GM23338 (cell line): Measurements from ENCODE around the gene CSRP2. TPM values are rescaled to one million over a fixed set of nuclear protein-coding genes. Genes with fewer than 3 reads are reported as not detected.

ENCODE experiments used
- ATAC-seq: fragments of 200-7000 bp; cut with Tn5 transposase; 3 replicates; pipeline ENCODE4 v1.9.1; 2020
- DNase-seq: peaks from one replicate; pipeline ENCODE4 v3.0.0-alpha.2; 2015; ENCODE audit warnings: low spot score
- H2AFZ ChIP-seq: fragments of 200-600 bp; sonication (generic); 2 replicates; pipeline ENCODE4 v1.8.0; 2016; ENCODE audit warnings: antibody characterized with exemption, mild to moderate bottlenecking, moderate library complexity
- H3F3A ChIP-seq: fragments of 200-600 bp; sonication (generic); replicated peaks from 2 replicates; pipeline ENCODE4 v1.8.0; 2017; ENCODE audit warnings: antibody characterized with exemption, mixed run types, low read depth
- H3K27ac ChIP-seq: fragments of 200-600 bp; sonication (generic); 2 replicates; pipeline ENCODE4 v1.6.1; 2016; ENCODE audit warnings: low read depth
- H3K27me3 ChIP-seq: fragments of 200-600 bp; sonication (generic); 2 replicates; pipeline ENCODE4 v1.8.0; 2016; ENCODE audit warnings: mild to moderate bottlenecking, mixed run types, moderate library complexity; ENCODE audit not compliant: insufficient read depth
- H3K36me3 ChIP-seq: fragments of 200-600 bp; sonication (generic); 2 replicates; pipeline ENCODE4 v1.8.0; 2016; ENCODE audit warnings: mild to moderate bottlenecking; ENCODE audit not compliant: insufficient read depth
- H3K4me1 ChIP-seq: fragments of 200-600 bp; sonication (generic); 2 replicates; pipeline ENCODE4 v1.8.0; 2016; ENCODE audit warnings: mild to moderate bottlenecking, moderate library complexity; ENCODE audit not compliant: insufficient read depth
- H3K4me2 ChIP-seq: fragments of 200-600 bp; sonication (generic); 2 replicates; pipeline ENCODE4 v1.7.1; 2017; ENCODE audit warnings: mixed run types
- H3K4me3 ChIP-seq: fragments of 200-600 bp; sonication (generic); 2 replicates; pipeline ENCODE4 v1.6.1; 2016; ENCODE audit warnings: mixed run types
- H3K79me2 ChIP-seq: fragments of 200-600 bp; sonication (generic); replicated peaks from 2 replicates; pipeline ENCODE4 v1.8.0; 2017; ENCODE audit warnings: mild to moderate bottlenecking; ENCODE audit not compliant: insufficient read depth
- H3K9me2 ChIP-seq: fragments of 200-600 bp; sonication (generic); 2 replicates; pipeline ENCODE4 v1.8.0; 2017; ENCODE audit not compliant: insufficient read depth
- H4K20me1 ChIP-seq: fragments of 200-600 bp; sonication (generic); replicated peaks from 2 replicates; pipeline ENCODE4 v1.8.0; 2017; ENCODE audit warnings: mild to moderate bottlenecking; ENCODE audit not compliant: insufficient read depth
- H3K27ac Mint-ChIP-seq: 2 replicates; pipeline ENCODE4 v1.8.0; 2020; ENCODE audit warnings: inconsistent platforms, mild to moderate bottlenecking, moderate library complexity, mixed read lengths
- H3K27me3 Mint-ChIP-seq: 3 replicates; pipeline ENCODE4 v1.8.0; 2022; ENCODE audit warnings: low read depth, mild to moderate bottlenecking, moderate library complexity, mixed read lengths, inconsistent platforms; ENCODE audit not compliant: insufficient read depth, poor library complexity
- H3K36me3 Mint-ChIP-seq: 3 replicates; pipeline ENCODE4 v1.8.0; 2021; ENCODE audit warnings: low read depth, mild to moderate bottlenecking, inconsistent platforms, moderate library complexity, mixed read lengths
- H3K4me1 Mint-ChIP-seq: 3 replicates; pipeline ENCODE4 v1.8.0; 2020; ENCODE audit warnings: mild to moderate bottlenecking, inconsistent platforms, mixed read lengths
- H3K4me3 Mint-ChIP-seq: 3 replicates; pipeline ENCODE4 v1.8.0; 2021; ENCODE audit warnings: moderate library complexity, mild to moderate bottlenecking, inconsistent platforms, mixed read lengths
- H3K9me3 Mint-ChIP-seq: 3 replicates; pipeline ENCODE4 v1.8.0; 2020; ENCODE audit warnings: moderate library complexity, mild to moderate bottlenecking, inconsistent platforms, mixed read lengths
- CREB1 ChIP-seq: fragments of 250-450 bp; sonication (Bioruptor Pico); IDR thresholded peaks from 2 replicates; pipeline ENCODE4 v1.5.0; 2020; ENCODE audit warnings: low read depth, mild to moderate bottlenecking, moderate library complexity
- EZH2 ChIP-seq: fragments of 200-600 bp; sonication (generic); IDR thresholded peaks from one replicate; pipeline ENCODE4 v1.8.0; 2017; ENCODE audit warnings: antibody characterized with exemption, mild to moderate bottlenecking, low read depth; ENCODE audit not compliant: unreplicated experiment
- JUNB ChIP-seq: IDR thresholded peaks from one replicate; pipeline ENCODE4 v1.6.1; 2016; ENCODE audit warnings: antibody characterized with exemption; ENCODE audit not compliant: unreplicated experiment
- NANOG ChIP-seq: IDR thresholded peaks from 2 replicates; pipeline ENCODE4 v1.6.1; 2016; ENCODE audit warnings: antibody characterized with exemption, borderline replicate concordance
- REST ChIP-seq: IDR thresholded peaks from one replicate; pipeline ENCODE4 v1.6.1; 2018; ENCODE audit warnings: antibody characterized with exemption; ENCODE audit not compliant: unreplicated experiment
- polyA plus RNA-seq: library from polyadenylated mRNA; unstranded; fragments of >200 nt; fragmentation: Nextera tagmentation; extraction: Ambion mirVana; gene quantifications from 2 replicates; pipeline ENCODE4 v1.2.1, GENCODE V29; 2016
- total RNA-seq: library from RNA; depleted of rRNA; stranded (reverse); fragments of >200 nt; shearing (Covaris generic); gene quantifications from 2 replicates; pipeline ENCODE4 v1.2.3, GENCODE V29; 2014
- TF ChIP-seq, protein P1 (sequence below): IDR thresholded peaks from 2 replicates; pipeline ENCODE4 v1.6.1; 2016; ENCODE audit warnings: antibody characterized with exemption
- TF ChIP-seq, protein P2 (sequence below), 2 experiments: fragments of 200-600 bp in 1 of 2; sonication (generic) in 1 of 2; conservative IDR thresholded peaks; 2 replicates each; pipeline versions ENCODE4 v1.5.1 to v1.6.1; 2016 to 2017; ENCODE audit warnings: antibody characterized with exemption in 2 of 2, low read depth in 2 of 2, mild to moderate bottlenecking in 2 of 2, moderate library complexity in 1 of 2

CSRP2 gene
- total and polyA plus RNA-seq, 2 experiments from 2014 or later: 166 to 315 TPM

- Mint-ChIP-seq H3K36me3 (no peaks in the 10 kb centered on the region; the same call in 2 of the 3 replicates), H3K9me3 (no peaks in the 10 kb centered on the region), H3K4me1 (peaks cover 31% of the 10 kb centered on the region), H3K27me3 (peaks cover 9% of the 10 kb centered on the region), H3K27ac (no peak overlapping the region), H3K4me3 (peak overlapping the region; percentile 86; the same call in 1 of the 3 replicates)
- H3K79me2 ChIP-seq: peaks cover 21% of the 10 kb centered on the region
- TF ChIP-seq, protein P1, sequence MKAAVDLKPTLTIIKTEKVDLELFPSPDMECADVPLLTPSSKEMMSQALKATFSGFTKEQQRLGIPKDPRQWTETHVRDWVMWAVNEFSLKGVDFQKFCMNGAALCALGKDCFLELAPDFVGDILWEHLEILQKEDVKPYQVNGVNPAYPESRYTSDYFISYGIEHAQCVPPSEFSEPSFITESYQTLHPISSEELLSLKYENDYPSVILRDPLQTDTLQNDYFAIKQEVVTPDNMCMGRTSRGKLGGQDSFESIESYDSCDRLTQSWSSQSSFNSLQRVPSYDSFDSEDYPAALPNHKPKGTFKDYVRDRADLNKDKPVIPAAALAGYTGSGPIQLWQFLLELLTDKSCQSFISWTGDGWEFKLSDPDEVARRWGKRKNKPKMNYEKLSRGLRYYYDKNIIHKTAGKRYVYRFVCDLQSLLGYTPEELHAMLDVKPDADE: no peak
- no peak for TF ChIP-seq EZH2
- no peak for TF ChIP-seq REST
- TF ChIP-seq, protein P2, sequence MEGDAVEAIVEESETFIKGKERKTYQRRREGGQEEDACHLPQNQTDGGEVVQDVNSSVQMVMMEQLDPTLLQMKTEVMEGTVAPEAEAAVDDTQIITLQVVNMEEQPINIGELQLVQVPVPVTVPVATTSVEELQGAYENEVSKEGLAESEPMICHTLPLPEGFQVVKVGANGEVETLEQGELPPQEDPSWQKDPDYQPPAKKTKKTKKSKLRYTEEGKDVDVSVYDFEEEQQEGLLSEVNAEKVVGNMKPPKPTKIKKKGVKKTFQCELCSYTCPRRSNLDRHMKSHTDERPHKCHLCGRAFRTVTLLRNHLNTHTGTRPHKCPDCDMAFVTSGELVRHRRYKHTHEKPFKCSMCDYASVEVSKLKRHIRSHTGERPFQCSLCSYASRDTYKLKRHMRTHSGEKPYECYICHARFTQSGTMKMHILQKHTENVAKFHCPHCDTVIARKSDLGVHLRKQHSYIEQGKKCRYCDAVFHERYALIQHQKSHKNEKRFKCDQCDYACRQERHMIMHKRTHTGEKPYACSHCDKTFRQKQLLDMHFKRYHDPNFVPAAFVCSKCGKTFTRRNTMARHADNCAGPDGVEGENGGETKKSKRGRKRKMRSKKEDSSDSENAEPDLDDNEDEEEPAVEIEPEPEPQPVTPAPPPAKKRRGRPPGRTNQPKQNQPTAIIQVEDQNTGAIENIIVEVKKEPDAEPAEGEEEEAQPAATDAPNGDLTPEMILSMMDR (conservative IDR thresholded peaks at IDR 0.05; ENCODE audit: low read depth in 2 of 2): no peak
- TF ChIP-seq NANOG: no peak
- TF ChIP-seq JUNB: no peak
- H3K9me2 ChIP-seq: no peaks in the 10 kb centered on the region
- no peak for ATAC-seq
- no peak for DNase-seq
- H3K4me2 ChIP-seq: no peak overlapping the region
- H3F3A ChIP-seq: peaks cover 3% of the 10 kb centered on the region; the same call in 1 of the 2 replicates
- H3K4me1 ChIP-seq: peaks cover 16% of the 10 kb centered on the region
- H3K36me3 ChIP-seq: no peaks in the 10 kb centered on the region
- peak overlapping the region; percentile 80; the same call in 1 of the 2 replicates for H2AFZ ChIP-seq
- H3K27ac ChIP-seq: no peak overlapping the region
- no peak overlapping the region for H3K4me3 ChIP-seq
- peaks cover 8% of the 10 kb centered on the region; the same call in 1 of the 2 replicates for H4K20me1 ChIP-seq
- no peaks in the 10 kb centered on the region for H3K27me3 ChIP-seq
Measured at GRCh38 chr12:76880519-76881023, 1.8 kb upstream of the CSRP2 start.

DNA sequence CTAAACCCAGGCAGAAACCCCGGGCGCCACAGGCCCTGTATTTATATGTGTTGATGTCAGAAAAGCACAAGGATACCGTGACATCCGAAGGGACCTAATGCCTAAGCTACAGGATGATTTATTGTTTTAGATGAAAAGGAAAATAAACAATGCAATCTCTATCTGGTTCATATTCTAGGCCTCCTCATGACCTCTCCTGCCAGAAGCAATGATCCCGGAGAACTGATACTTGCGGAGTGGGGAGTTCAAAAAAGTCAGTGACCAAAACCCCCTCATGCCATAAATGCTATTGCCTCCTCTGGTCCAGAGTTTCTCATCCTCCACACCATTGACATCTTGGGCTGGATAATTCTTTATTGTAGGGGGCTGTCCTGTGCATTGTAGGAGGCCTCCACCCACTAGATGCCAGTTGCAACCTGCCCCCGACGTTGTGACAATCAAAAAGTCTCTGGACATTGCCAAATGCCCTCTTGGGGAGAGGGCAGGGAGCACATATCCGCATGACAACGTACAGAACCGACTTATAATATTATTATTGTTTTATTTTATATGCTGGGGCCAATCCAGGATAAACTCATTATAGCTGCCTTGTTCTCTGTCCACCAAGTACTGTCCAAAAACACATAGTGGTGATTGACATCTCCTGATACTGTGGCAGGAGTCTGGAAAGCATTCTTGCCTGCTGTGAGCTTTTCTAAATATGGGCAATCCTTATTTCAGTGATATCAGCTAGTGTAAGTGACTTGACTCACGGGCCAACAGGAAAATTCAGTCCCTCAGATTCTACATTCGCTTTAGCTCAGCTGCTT is 1.1 kb upstream of the CSRP2 start:
- Mint-ChIP-seq H3K4me1 (peaks cover 35% of the 10 kb centered on the region), H3K4me3 (peak overlapping the region; percentile 86), H3K36me3 (peaks cover 4% of the 10 kb centered on the region; the same call in 2 of the 3 replicates), H3K27ac (peak overlapping the region; percentile 92), H3K9me3 (no peaks in the 10 kb centered on the region), H3K27me3 (peaks cover 9% of the 10 kb centered on the region)
- H3K27me3 ChIP-seq: no peaks in the 10 kb centered on the region
- no peak for TF ChIP-seq CREB1 (CRISPR knock-in tag)
- TF ChIP-seq, protein P2 (conservative IDR thresholded peaks at IDR 0.05; ENCODE audit: low read depth in 2 of 2): 0 out of 4 replicates have a peak, but pooled peaks of 1 of the 2 experiments have one; percentile 3
- peaks cover 3% of the 10 kb centered on the region; the same call in 1 of the 2 replicates for H3F3A ChIP-seq
- peak overlapping the region; percentile 86 for H3K4me2 ChIP-seq
- no peaks in the 10 kb centered on the region for H3K9me2 ChIP-seq
- DNase-seq (no peak), ATAC-seq (no peak)
- H4K20me1 ChIP-seq: peaks cover 8% of the 10 kb centered on the region; the same call in 1 of the 2 replicates
- H3K79me2 ChIP-seq: peaks cover 28% of the 10 kb centered on the region
- H3K36me3 ChIP-seq: no peaks in the 10 kb centered on the region
- peak overlapping the region; percentile 95 for H3K27ac ChIP-seq
- peaks cover 19% of the 10 kb centered on the region for H3K4me1 ChIP-seq
- H2AFZ ChIP-seq: peak overlapping the region; percentile 96
- H3K4me3 ChIP-seq: peak overlapping the region; percentile 95
